HAP-1 (cell line): ENCODE data around the gene MRPL49.

ENCODE experiments used
- DNase-seq, 2 experiments: peaks; one replicate each; pipeline ENCODE4 v3.0.0-alpha.2; 2016 to 2020; ENCODE audit warnings: low spot score in 2 of 2
- H3K27me3 ChIP-seq: fragments of 250-450 bp; sonication (Bioruptor Pico); 2 replicates; pipeline ENCODE4 v1.5.1; 2020; ENCODE audit warnings: low read depth, mild to moderate bottlenecking, moderate library complexity
- H3K36me3 ChIP-seq: fragments of 250-450 bp; sonication (Bioruptor Pico); replicated peaks from 2 replicates; pipeline ENCODE4 v1.5.1; 2020; ENCODE audit warnings: mild to moderate bottlenecking
- H3K4me1 ChIP-seq: fragments of 250-450 bp; sonication (Bioruptor Pico); 2 replicates; pipeline ENCODE4 v1.5.1; 2020; ENCODE audit warnings: mild to moderate bottlenecking
- H3K4me3 ChIP-seq: fragments of 250-450 bp; sonication (Bioruptor Pico); 2 replicates; pipeline ENCODE4 v1.5.1; 2020; ENCODE audit warnings: mild to moderate bottlenecking, moderate library complexity
- H3K9me3 ChIP-seq: fragments of 250-450 bp; sonication (Bioruptor Pico); 2 replicates; pipeline ENCODE4 v1.5.1; 2020; ENCODE audit warnings: mild to moderate bottlenecking, moderate library complexity
- in situ Hi-C: fragments of 300-500 bp; cut with MboI; formaldehyde crosslinking; loops from 3 replicates; pipeline ENCODE4 v1.14.3; 2020; ENCODE audit warnings: low sequenced_read_pairs, inconsistent platforms, mixed read lengths

The MRPL49 gene

GRCh38 chr11:65089621-65090020 lies 32.5 kb upstream of the MRPL49 start:
- in situ Hi-C loops: no loop called here
- no peak for DNase-seq
- Histone ChIP-seq H3K4me1 (no peaks in the 10 kb centered on the region), H3K4me3 (no peak overlapping the region), H3K9me3 (no peaks in the 10 kb centered on the region), H3K36me3 (peaks cover 19% of the 10 kb centered on the region), H3K27me3 (no peaks in the 10 kb centered on the region)

DNA sequence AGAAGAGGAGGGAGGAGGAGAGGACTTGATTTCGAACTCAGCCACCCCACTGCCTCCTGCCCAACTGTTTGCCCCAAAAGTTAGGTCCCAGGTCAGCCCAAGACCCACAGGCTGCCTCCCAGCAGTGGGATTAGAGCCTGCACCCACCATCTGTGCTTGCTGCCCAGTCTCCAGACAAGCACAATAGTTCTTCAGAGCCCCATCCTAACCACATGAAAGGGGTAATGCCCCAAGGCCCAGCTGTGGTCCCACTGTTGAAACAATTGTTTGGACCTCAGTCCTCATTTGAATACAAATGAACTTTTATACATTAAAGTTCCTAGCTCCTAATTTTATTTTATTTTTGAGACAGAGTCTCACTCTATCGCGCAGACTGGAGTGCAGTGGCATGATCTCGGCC lies 31.5 kb upstream of the MRPL49 start:
- Histone ChIP-seq H3K4me1 (peaks cover under 1% of the 10 kb centered on the region; the same call in 1 of the 2 replicates), H3K36me3 (peaks cover 19% of the 10 kb centered on the region), H3K27me3 (no peaks in the 10 kb centered on the region), H3K9me3 (no peaks in the 10 kb centered on the region), H3K4me3 (no peak overlapping the region)
- no peak for DNase-seq
- in situ Hi-C loops: no loop called here

DNA sequence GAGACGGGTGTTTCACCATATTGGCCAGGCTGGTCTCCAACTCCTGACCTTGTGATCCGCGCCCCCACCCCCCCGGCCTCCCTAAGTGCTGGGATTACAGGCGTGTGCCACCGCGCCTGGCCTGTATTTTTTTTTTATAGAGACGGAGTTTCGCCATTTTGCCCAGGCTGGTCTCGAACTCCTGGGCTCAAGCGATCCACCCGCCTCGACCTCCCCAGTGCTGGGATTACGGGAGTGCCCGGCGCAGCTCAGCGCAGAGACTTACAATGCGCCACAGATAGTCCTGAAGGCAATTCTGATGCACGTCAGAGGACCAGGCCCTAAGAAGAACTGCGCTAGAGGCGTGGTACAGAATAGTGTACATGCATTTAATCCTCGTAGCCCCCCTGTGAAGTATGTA lies 26.7 kb upstream of the MRPL49 start:
- in situ Hi-C loops: no loop called here
- no peaks in the 10 kb centered on the region for H3K27me3 ChIP-seq
- H3K9me3 ChIP-seq: no peaks in the 10 kb centered on the region
- no peaks in the 10 kb centered on the region for H3K36me3 ChIP-seq
- peaks cover 3% of the 10 kb centered on the region; the same call in 1 of the 2 replicates for H3K4me1 ChIP-seq
- DNase-seq: no peak
- peak overlapping the region; percentile 91 for H3K4me3 ChIP-seq

DNA sequence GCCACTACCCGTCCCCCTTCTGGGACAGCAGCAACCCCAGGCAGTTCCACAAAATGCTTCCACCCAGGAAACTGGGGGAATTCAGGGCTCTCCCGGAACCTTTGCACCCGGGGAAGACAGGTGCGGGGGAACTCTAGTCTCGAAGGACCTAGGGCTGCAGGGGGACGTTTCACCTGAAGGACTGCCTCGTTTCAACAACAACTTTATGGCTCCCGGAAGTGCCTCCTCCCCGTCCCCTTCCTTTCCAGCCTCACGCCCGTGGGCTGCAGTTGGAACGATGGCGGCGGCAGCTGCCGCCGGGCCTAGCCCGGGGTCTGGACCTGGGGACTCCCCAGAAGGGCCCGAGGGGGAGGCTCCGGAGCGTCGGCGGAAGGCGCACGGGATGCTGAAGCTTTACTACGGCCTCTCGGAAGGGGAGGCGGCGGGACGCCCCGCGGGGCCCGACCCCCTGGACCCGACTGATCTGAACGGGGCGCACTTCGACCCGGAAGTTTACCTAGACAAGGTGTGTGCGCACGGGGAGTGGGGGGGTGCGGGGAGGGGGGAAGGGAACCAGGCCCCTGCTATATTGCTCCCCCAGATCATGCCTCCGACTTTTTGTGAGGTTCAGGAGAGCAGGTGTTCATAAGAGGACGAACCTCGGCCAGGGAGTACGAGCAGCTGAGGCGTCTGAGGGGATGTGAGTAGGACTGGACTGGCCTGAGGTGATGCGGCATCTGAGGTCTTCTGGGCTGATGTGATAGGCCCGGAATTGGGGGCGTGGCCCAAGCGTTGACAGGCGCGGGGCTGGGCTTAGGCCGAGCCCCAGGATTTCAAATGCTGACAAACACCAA lies 25.9 kb upstream of the MRPL49 start, which contains the start of gene VPS51:
Gene VPS51, plus strand, starts transcription at position 241 of the 833 bp plus-strand sequence. Its CDS starts 37 bp downstream, at position 278.
- no peaks in the 10 kb centered on the region for H3K36me3 ChIP-seq
- in situ Hi-C loops: no loop called here
- peak; percentile 84 to 91 for DNase-seq
- peak within 1 kb of the TSS; percentile 91 for H3K4me3 ChIP-seq
- no peaks in the 10 kb centered on the region for H3K9me3 ChIP-seq
- peaks cover 3% of the 10 kb centered on the region; the same call in 1 of the 2 replicates for H3K4me1 ChIP-seq
- H3K27me3 ChIP-seq: no peaks in the 10 kb centered on the region

DNA sequence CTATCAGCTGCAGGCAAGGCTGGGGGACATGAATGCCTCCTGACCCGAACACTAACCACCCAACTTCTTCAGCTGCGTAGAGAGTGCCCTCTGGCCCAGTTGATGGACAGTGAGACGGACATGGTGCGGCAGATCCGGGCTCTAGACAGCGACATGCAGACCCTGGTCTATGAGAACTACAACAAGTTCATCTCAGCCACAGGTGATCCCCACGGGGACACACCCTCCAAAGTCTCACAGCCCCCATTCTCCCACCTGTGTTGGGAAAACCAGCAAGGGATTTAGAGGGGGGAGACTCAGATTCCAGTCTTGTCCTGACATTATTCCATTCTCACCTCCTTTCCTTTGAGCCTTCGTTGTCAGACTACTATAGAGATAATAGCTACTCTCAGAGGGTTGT lies 25.2 kb upstream of the MRPL49 start:
- H3K4me3 ChIP-seq: peak overlapping the region; percentile 91
- no peaks in the 10 kb centered on the region for H3K27me3 ChIP-seq
- H3K36me3 ChIP-seq: no peaks in the 10 kb centered on the region
- H3K9me3 ChIP-seq: no peaks in the 10 kb centered on the region
- DNase-seq: no peak
- H3K4me1 ChIP-seq: peaks cover 3% of the 10 kb centered on the region; the same call in 1 of the 2 replicates
- in situ Hi-C loops: no loop called here

DNA sequence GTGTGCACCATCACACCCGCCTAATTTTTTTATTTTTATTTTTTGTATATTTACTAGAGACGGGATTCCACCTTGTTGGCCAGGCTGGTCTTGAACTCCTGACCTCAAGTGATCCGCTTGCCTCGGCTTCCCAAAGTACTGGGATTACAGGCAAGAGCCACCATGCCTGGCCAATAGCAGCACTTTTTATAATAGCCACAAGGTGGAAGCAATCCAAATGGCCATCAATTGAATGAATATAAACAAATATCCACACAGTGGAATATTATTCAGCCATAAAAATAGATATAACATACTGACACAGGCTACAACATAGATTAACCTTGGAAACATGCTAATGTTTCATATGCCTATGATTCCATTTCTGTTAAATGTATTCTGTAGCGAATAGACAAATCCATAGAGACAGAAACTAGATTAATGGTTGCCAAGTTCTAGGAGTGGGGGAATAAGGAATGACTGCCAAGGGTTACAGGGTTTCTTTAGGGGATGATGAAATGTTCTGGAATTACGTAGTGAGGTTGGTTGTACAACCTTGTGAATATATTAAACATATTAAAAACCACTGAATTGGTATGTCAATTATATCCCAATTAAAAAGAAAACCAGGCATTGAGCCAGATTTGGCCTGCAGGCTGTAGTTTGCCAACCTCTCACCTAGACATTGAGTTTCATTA lies 21.3 kb upstream of the MRPL49 start:
- DNase-seq: no peak
- no peaks in the 10 kb centered on the region for H3K9me3 ChIP-seq
- H3K27me3 ChIP-seq: no peaks in the 10 kb centered on the region
- peaks cover under 1% of the 10 kb centered on the region; the same call in 1 of the 2 replicates for H3K4me1 ChIP-seq
- H3K4me3 ChIP-seq: no peak overlapping the region
- H3K36me3 ChIP-seq: no peaks in the 10 kb centered on the region; the same call in 1 of the 2 replicates
- in situ Hi-C loops: loop anchor here (25.0 kb wide), 1 partner anchor 839 kb away; the partner anchor contains the start of gene PLCB3

GRCh38 chr11:65102142-65103095 lies 19.7 kb upstream of the MRPL49 start:
- H3K27me3 ChIP-seq: no peaks in the 10 kb centered on the region
- in situ Hi-C loops: loop anchor here (25.0 kb wide), 1 partner anchor 840 kb away; the partner anchor contains the start of gene PLCB3
- H3K9me3 ChIP-seq: no peaks in the 10 kb centered on the region
- no peaks in the 10 kb centered on the region for H3K4me1 ChIP-seq
- no peak for DNase-seq
- H3K4me3 ChIP-seq: no peak overlapping the region
- H3K36me3 ChIP-seq: no peaks in the 10 kb centered on the region; the same call in 1 of the 2 replicates

DNA sequence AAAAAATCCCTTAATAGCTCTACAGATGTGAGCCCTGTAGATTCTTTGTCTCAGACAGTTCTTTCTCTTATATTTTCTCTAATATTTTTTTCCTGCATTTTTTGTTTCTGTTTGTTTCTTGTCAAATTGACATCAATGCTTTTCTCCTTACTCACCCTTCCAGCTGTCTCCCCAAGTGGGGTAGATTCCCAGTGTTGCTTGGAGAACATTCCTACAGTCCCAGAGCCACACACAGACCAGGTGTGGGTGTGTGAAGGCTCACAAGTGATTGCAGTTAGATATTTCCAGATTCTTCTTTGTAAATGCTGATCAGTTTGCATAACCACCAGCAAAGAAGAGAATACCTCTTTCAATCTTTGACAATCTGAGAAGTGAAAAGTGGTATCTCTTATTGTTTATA lies 18.6 kb upstream of the MRPL49 start:
- Histone ChIP-seq H3K36me3 (no peaks in the 10 kb centered on the region; the same call in none of the 2 replicates), H3K9me3 (no peaks in the 10 kb centered on the region), H3K27me3 (no peaks in the 10 kb centered on the region), H3K4me3 (no peak overlapping the region), H3K4me1 (no peaks in the 10 kb centered on the region)
- no peak for DNase-seq
- in situ Hi-C loops: loop anchor here (25.0 kb wide), 1 partner anchor 841 kb away; the partner anchor contains the start of gene PLCB3

DNA sequence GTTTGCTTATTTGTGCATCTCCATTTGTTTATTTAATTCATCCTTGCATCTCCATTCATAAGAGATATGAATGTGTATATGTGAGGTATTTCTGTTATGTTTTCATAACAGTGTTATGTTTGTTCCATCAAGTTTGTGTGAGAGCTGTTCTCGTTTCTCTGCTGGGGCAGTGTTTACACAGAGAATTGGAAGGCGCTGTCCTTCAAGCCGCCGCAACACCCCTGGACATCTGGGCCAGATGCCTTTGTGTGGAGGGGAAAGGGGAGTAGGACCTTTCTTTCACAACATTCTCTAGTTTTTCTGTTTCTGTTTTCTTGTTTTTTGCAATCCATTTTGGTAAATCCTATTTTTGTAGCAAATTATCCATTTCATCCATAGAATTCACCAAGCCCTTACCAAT lies 17.5 kb upstream of the MRPL49 start:
- no peaks in the 10 kb centered on the region for H3K4me1 ChIP-seq
- in situ Hi-C loops: loop anchor here (25.0 kb wide), 1 partner anchor 842 kb away; the partner anchor contains the start of gene PLCB3
- peaks cover 5% of the 10 kb centered on the region for H3K36me3 ChIP-seq
- no peak overlapping the region for H3K4me3 ChIP-seq
- no peaks in the 10 kb centered on the region for H3K27me3 ChIP-seq
- H3K9me3 ChIP-seq: no peaks in the 10 kb centered on the region
- DNase-seq: no peak

DNA sequence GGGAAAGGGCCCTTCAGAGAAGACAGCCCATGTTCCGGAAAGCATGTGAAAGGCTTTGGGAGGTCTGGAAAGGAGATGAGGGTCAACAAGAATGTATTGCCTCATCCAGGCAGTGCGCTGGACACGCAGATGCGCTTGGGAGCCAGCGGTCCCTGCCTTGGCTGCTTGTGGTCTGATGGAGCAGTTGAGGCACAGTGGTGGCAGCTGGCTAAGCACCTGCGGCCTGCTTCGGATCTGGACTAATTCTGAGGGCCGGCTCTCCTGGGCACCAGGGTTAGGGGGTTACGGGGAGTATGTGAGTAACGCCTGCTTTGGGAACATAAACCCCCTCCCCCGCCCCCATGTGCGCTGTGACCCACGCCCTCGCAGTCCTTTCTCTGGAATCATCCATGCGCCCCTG lies 15.0 kb upstream of the MRPL49 start:
- peaks cover 12% of the 10 kb centered on the region for H3K36me3 ChIP-seq

GRCh38 chr11:65107751-65108468 lies 14.2 kb upstream of the MRPL49 start:
- no peaks in the 10 kb centered on the region for H3K9me3 ChIP-seq
- H3K27me3 ChIP-seq: no peaks in the 10 kb centered on the region
- in situ Hi-C loops: loop anchor here (25.0 kb wide), 1 partner anchor 846 kb away; the partner anchor contains the start of gene PLCB3
- H3K4me3 ChIP-seq: no peak overlapping the region
- H3K36me3 ChIP-seq: peaks cover 12% of the 10 kb centered on the region
- DNase-seq: no peak
- peaks cover 6% of the 10 kb centered on the region for H3K4me1 ChIP-seq

More for the DNA sequence above, 15.0 kb upstream of the MRPL49 start:
- DNase-seq: no peak
- Histone ChIP-seq H3K4me1 (peaks cover 3% of the 10 kb centered on the region), H3K27me3 (no peaks in the 10 kb centered on the region), H3K9me3 (no peaks in the 10 kb centered on the region), H3K4me3 (no peak overlapping the region)
- in situ Hi-C loops: loop anchor here (25.0 kb wide), 1 partner anchor 845 kb away; the partner anchor contains the start of gene PLCB3

DNA sequence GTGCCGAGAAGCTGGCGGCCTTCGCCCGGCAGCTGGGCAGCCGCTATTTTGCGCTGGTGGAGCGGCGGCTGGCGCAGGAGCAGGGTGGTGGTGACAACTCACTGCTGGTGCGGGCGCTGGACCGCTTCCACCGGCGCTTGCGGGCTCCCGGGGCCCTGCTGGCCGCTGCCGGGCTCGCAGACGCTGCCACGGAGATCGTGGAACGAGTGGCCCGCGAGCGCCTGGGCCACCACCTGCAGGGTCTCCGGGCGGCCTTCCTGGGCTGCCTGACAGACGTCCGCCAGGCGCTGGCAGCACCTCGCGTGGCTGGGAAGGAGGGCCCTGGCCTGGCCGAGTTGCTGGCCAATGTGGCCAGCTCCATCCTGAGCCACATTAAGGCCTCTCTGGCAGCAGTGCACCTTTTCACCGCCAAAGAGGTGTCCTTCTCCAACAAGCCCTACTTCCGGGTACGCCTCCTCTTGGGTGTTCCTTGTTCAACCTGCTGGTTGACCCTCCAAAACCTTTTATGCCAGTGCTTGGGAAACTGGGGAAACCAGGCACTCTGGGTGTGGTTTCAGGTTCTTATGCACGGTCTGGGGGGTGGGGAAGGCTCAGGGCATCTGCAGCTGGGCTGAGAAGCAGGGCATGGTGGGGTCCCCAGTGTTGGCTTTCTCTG lies 13.5 kb upstream of the MRPL49 start:
- DNase-seq: no peak
- Histone ChIP-seq H3K4me1 (peaks cover 12% of the 10 kb centered on the region), H3K36me3 (peaks cover 12% of the 10 kb centered on the region), H3K4me3 (no peak overlapping the region), H3K9me3 (no peaks in the 10 kb centered on the region), H3K27me3 (no peaks in the 10 kb centered on the region)
- in situ Hi-C loops: loop anchor here (25.0 kb wide), 1 partner anchor 846 kb away; the partner anchor contains the start of gene PLCB3
